HG02885 (cell line): ENCODE measurements around the gene MYH3.

Experiments
- ATAC-seq: cut with Tn5 transposase; IDR thresholded peaks from one replicate; pipeline ENCODE4 v1.9.1; 2021; ENCODE audit warnings: mild to moderate bottlenecking; ENCODE audit not compliant: unreplicated experiment, poor library complexity

MYH3 gene

DNA sequence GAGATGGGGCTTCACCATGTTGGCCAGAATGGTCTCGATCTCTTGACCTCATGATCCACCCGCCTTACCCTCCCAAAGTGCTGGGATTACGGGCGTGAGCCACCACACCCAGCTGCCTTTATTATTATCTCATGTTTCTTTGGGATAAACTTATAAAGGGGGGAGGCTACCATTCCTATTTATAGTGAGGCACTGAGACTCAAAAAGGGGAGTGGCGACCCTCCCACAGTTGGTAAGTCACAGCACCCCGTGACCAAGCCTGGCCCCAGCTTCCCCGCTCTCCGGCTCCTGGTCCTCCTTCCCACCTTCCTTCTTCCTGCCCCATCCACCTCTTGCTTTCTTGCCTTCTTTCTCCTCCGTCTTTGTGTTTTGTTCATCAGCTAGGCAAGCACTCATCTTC, 5.2 kb downstream of the MYH3 start:
- no peak for ATAC-seq

DNA sequence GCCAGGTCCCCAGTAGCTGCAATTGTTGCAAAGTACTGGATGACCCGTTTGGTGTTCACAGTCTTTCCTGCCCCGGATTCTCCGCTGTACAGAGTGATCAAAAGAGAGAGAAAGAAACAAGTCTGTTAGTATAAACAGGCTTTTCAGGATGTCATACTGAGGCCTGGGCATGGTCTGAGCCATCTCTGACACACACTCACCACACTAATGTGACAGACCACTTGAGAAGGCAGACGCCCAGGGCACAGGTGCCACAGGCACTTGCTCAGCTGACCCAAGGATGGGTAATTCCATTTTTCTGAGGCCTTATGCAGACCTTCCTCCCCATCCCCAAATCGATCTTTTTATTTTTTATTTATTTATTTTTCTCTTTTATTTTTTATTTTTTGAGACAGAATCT, 7.5 kb downstream of the MYH3 start:
- ATAC-seq = no peak

DNA sequence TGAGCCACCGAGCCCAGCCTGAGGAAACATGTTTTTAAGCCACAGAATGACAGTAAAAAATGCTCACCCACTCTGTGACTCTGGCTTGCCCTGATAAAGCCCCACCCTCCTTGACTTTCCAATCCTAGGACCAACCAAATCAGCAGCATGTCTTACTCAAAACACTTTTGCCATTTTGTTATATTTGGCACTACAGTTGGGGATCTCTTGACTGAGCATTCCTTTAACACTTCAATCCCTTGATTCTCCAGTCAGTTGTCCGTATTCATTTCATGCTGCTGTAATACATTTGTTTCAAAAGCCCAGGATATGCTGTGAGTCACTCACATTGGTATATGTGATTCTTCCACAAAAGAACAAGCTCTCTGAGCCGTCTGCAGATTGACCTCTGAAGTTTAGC, 8.2 kb downstream of the MYH3 start:
- ATAC-seq = no peak

DNA sequence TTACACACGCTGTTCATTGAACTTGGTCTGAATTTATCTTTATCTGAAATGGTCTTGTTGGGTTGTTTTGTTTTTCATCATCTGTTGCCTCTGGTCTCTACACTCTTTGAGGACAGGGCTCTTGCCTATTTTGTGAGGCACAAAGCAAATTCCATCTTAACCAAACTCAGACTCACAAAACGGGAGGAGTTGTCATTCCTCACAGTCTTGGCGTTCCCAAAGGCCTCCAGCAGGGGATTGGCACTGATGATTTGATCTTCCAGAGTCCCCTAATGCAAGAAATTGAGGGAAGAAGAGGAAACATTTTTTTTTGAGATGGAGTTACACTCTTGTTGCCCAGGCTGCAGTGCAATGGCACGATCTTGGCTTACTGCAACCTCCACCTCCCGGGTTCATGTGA, 8.7 kb downstream of the MYH3 start:
- no peak for ATAC-seq

DNA sequence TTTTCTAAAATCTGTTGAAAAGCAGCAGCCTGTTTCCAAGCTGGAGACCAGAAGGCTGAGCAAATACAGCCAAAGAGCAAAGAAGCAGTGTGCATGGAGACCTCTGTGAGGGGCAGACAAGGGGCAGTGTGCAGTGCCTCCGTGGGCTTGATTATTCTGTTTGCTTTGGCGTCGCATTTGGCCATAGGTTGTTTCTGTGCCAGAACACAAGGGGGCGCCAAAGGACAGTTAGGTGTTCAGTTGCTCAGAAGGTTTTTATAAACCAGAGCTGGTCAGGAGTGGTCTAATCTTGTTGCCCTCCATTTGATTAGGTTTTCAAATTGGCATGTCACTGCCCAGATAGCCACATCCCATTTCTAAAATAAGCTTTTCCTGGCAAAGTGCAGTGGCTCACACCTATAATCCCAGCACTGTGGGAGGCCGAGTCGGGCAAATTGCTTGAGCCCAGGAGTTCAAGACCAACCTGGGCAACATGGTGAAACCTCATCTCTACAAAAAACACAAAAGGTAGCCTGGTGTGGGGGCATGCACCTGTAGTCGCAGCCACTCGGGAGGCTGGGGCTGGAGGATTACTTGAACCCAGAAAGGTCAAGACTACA, 10.6 kb downstream of the MYH3 start:
- peak; percentile 72 for ATAC-seq

DNA sequence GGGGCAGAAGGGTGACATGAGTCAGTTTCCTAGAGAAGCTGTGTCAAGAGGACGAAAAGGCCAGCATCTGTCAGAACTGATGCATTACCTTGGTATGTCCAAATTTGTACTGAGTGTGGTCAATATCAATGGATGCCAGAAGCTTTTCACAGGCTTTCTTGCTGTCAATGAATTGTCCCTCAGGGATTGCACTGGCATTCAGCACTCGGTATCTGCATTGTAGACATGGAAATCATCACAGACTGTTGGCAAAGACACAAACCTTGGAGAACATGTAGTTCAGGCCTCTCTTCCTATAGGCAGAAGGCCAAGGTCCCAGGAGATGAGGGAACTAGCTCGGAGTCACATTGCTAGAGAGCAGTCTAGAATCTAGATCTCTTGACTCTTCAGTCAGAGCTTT, 16.6 kb downstream of the MYH3 start:
- no peak for ATAC-seq

DNA sequence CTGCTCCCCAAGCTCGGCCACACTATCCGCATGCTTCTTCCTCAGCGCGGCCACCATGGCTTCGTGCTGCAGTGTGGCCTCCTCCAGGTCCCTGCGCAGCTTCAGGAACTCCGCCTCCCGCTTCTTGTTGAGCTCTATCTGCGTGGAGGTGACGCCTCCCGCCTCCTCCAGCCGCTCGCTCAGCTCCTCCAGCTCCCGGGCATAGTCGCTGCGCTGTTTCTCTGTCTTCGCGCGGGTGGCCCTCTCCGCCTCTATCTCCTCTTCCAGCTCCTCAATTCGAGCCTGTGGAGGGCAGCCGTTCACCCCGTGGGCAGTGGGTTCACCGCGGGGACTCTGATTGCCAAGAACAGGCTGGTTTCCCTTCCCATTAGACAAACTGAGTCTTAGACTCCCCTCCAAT, 19.0 kb downstream of the MYH3 start:
- ATAC-seq = no peak

DNA sequence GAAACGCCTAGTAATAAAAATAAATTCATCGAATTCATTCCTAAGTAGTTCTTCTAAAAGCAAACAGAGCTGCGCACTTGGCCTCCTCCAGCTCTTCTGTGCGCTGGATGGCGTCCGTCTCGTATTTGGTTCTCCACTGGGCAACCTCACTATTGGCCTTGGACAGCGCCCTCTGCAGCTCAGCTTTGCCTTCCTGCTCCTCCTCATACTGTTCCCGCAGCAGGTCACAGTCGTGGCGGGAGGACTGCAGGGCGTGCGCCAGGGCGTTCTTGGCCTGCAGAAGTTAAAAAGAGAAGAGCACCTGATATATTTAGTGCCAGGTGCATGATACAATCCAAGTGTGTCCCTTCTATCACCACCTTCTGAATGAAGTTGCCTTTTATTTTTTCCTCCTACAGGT, 21.8 kb downstream of the MYH3 start:
- ATAC-seq = no peak

DNA sequence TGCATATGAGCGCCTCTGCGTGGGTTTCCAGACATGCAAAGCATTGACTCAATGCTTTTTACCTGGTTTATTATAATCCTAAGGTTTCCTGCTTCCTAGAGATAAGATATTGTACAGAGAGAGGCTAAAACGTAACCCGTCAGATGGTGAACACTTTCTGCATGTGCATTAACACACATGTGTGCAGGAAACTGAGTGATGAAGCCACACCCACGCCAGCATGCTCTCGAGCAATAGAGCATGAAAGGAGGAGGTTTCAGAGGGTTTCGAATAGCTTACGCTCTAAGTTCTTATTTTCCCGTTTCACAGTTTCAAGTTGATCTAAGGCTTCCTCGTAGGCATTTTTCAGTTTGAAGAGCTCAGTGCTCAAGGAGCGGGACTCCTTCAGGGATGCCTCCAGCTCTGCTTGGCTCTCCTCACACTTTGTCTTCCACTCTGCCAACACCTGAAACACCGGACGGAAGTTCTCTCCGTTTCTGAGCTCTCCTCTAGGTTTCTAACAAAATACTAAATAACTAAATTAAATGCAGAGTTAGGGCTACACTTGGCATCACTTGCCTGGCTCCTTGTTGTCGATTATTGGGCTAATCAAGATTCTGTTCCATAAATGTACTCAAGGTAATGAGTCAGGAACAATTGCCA, 23.2 kb downstream of the MYH3 start:
- peak; percentile 96 for ATAC-seq

DNA sequence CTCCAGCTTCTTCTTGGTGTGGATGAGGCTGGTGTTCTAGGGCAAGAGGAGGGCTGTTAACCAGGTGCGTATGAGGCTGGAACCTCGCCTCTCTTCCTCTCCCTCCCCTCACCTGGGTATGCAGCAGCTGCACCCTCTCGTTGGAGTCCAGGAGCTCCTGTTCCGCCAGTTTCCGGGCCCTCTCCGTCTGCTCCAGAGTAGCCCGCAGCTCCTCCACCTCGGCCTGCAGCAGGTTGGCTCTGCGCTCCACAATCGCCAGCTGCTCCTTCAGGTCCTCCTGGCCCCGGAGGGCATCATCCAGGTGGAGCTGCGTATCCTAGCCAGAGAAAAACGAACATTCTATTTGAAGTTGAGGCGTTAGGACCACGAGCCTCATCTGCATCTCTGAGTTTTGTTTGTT, 25.4 kb downstream of the MYH3 start:
- no peak for ATAC-seq

DNA sequence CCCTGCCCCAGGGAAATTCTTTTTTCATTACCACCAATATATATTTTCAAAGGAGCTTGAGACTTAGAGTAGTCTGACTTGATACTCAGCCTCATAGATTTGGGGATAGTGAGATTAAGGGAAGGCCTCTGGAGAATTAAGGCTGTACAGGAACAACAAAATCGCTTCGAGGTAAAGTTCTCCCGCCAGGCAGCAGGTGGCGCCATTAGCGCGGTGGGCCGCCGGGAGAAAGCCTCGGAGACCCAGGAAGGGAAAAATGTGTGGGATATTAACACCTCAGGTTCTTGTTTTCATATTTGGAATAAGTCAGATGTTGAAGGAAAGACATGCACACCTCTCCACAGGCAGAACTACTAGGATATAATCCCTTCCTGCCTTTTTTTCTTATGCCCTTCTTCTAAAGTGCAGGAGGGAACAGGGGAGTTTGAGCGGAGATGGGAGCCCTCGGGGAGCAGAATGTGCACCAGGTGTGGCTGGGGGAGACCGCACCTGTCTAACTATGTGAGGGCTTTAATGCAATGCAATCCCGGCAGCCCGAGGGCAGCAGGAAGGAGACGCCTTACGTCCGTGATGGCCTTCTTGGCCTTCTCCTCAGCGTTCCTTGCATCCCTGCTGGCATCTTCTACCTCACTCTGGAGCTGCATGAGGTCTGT, 25.9 kb downstream of the MYH3 start:
- no peak for ATAC-seq

DNA sequence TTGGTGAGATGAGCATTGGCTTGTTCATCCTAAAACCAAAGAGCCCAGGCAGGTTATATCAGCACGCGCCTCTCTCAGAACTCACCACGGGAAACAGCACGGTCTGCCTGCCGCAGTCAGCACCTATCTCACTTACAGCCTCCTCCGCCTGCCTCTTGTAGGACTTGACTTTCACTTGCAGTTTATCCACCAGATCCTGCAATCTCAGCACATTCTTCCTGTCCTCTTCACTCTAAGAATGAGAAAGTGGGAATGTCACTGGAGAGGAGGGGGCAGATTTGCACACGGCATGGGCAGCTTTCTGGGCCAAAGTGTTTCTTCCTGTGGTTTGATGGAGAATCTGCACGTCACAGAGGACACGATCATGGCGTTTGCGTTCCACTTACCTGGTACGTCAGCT, 27.4 kb downstream of the MYH3 start:
- ATAC-seq = no peak

DNA sequence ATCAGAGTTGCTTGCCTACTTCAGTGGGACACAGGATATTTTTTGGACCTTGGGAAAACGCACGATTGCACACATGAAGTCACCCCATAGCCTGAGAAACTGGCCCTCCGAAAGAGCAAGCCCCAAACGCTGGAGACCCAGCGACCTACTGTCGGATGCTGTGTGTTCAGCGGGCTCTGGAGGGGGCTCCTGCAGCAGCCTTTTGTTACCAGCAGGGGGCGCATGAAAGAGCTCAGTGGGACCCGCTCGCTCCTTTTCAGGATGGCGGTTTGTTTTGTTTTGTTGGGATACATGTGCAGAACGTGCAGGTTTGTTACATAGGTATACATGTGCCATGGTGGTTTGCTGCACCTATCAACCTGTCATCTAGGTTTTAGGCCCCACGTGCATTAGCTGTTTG, 28.4 kb downstream of the MYH3 start:
- ATAC-seq = no peak

DNA sequence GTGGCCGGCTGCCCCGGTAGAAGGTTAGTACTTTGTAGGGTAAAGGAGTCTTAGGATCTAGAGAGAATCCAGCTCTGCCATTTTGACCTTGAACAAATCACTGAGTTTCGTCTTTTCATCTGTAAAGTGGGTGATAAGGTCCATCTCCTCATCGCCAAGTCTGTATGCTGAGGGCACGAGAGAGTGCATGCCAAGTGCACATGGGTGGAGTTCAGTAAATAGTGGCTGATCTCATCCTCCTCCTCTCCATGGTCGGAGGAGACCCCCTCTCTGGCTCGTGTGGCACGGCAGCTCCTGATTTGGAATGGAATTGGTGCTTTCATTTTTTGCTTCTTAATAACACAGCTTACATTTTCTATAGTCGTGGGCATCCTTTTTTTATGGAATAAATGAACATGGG, 30.7 kb downstream of the MYH3 start:
- no peak for ATAC-seq

DNA sequence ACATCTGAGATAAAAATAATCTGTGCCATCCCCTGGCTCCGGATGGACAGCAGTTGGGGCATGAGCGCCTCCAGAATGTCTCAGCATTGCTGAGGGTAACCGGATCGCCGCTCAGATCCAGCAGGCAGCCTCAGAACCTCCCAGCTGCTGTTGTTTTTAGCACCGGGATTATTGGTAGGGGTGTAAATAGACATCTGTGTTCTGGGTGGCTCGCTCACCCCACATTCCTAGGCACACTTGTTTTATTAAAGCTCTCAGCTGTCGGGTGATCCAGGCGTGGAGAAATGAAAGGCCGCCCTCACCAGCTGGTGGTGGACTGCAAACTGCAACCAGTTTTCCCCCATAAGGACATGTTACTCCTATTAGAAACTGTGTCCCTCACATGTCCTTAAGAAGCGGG, 32.1 kb downstream of the MYH3 start:
- ATAC-seq = no peak

DNA sequence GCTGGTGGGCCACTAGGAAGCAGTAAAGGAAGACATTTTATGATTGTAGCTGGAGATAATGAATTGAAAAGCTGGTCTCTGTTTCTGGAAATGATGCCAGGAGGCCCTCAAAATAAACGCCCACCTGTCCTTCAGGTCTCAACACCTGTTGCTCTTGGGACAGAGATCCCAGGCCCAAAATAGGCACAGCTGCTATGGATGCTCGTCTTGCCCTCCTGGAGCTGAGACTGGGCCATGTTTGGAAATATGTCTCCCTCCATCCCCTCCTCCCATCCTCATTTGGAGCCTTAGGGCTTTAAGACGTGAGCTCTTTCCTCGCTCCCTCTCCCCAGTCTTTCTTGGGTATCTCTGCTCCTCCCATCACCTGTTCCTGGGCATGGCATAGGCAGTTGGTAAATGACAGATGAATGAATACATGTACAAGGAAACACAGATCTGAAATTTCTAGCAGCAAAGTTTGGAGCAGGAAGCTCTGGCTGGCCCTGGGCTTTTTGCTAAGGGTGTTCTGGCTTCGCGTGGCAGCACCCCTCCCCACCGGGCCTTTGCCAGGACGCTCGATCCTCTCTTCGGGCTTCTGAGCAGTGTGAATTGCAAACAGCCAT, 33.3 kb downstream of the MYH3 start:
- ATAC-seq = no peak

DNA sequence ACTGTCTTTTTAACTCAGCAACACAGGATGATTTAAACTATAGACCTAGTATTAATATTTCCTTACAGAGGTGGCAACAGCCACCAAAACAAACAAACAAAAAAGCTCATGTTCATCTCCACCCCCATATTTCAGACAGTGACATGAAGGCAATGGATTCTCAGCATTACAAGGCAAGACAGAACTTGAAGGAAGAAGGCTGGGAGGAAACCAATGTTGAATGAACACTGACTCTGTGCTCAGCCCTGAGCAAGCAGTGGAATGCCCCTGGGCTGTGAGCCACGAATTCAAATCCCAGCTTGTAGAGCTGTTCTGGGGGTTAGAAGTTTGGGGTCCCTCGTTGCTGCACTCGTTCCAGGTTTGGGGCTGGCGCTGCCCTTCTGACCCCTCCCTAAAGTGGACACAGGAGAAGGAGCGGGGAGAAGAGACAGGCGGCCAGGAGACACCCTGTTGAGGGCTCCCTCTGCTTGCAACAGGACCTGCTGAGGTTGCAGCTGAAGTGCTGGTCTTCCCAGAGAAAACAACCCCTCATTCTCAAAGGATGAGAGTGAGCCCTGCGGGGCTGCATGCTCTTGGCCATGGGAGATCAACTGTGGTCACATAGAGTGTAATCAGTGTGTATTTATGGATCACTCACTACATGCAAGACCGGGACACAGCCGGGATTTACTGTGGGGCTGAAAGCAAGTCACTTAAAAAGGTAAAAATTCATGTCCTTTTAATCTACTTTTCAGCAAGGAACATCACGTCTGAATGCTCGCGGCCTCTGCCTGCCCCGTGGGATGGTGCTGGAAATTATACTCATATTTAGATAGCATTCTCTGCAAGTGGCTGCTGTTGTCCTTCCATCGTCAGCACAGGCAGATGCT, 34.3 kb downstream of the MYH3 start:
- no peak for ATAC-seq

DNA sequence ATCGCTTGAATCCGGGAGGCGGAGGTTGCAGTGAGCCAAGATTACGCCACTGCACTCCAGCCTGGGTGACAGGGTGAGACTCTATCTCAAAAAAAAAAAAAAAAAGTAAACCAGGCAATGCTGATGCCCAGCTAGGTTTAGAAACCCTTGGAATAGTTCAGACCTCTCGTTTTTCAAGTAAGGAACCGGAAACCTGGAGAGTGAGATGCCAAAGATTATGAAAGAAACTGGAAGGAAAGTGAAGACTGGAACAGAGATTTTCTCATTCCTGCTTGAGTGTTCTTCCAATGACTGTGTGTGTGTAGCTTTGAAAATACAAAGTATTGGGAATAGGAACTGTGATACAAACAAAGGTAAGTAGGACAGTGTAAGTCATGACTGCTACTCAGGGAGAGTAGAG, 35.7 kb downstream of the MYH3 start:
- ATAC-seq = no peak

DNA sequence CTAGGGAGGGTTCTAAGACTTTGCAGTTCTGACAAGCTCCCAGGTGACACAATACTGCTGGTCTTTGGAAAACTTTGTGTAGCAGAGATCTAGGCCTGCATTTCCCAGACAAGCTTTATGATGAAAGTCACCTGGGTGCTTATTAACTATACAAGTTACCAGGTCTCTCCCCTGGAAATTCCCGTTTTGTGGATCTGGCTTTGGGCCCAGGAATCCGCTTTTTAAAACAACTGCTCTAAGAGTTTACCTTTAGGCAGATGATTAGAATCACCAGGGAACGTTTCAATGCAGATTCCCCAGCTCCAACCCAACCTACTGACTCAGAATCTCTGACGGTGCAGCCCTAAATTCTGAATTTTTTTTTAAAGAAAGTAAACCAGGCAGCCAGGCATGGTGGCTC, 36.3 kb downstream of the MYH3 start:
- no peak for ATAC-seq

DNA sequence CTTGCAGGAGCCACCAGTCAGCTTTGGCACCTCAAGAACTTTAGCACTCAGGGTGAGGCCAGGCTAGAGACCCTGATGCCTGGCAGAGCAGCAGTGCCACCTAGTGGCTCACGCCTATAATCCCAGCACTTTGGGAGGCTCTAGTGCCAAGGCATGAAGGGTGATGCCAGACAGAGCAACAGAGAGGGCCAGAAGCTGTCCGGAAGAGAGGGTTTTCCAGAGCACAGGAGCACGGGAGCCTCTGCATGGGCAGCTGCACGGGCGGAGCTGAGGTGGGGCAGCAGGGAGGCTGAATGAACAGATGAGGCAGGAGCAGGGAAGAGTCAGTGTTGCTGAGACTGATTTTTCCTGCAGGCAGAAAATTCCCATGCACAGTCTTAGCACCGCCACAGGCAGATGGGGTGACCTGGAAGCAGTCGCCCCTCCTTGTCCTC, 38.9 kb downstream of the MYH3 start:
- ATAC-seq = peak; percentile 80

DNA sequence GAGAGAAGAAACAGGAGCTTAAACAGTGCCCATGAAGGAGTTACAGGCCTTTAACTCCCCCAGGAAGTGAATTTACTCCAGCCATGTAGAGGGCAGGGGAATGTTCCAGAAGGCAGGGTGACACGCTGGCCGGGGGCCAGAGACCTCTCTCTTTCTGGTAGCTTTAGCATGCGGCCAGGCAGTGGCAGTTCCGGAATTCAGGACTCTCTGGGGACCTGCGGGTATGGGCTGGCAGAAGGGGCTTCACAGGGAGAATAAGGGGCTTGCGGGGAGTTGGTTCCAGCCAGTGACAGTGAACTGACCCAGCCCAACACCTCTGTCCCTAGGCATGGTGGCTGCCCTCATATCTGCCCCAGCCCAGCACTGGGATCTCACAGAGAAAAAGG, 40.0 kb downstream of the MYH3 start:
- no peak for ATAC-seq
